IPS-15b (cell line): ENCODE data around the gene MCAT.

Experiments
- H3K27me3 ChIP-seq: one replicate; pipeline ENCODE4 v1.6.1; 2013; ENCODE audit warnings: low read length; ENCODE audit not compliant: control insufficient read depth, insufficient read depth
- H3K36me3 ChIP-seq: one replicate; pipeline ENCODE4 v1.6.1; 2013; ENCODE audit warnings: low read length; ENCODE audit not compliant: control insufficient read depth, insufficient read depth
- H3K4me1 ChIP-seq: one replicate; pipeline ENCODE4 v1.6.1; 2013; ENCODE audit warnings: mild to moderate bottlenecking, low read length; ENCODE audit not compliant: control insufficient read depth, insufficient read depth
- H3K4me3 ChIP-seq: one replicate; pipeline ENCODE4 v1.5.1; 2013; ENCODE audit warnings: low read depth, low read length
- H3K9ac ChIP-seq: one replicate; pipeline ENCODE4 v1.6.1; 2013; ENCODE audit warnings: low read depth, mild to moderate bottlenecking, low read length
- H3K9me3 ChIP-seq: one replicate; pipeline ENCODE4 v1.6.1; 2013; ENCODE audit warnings: mild to moderate bottlenecking, low read length; ENCODE audit not compliant: control insufficient read depth, insufficient read depth

MCAT gene

GRCh38 chr22:43169310-43170130, 26.3 kb upstream of the MCAT start:
- Histone ChIP-seq H3K36me3 (peaks cover 51% of the 10 kb centered on the region), H3K9me3 (no peaks in the 10 kb centered on the region), H3K4me3 (no peak overlapping the region), H3K27me3 (no peaks in the 10 kb centered on the region), H3K9ac (no peak overlapping the region), H3K4me1 (no peaks in the 10 kb centered on the region)

DNA sequence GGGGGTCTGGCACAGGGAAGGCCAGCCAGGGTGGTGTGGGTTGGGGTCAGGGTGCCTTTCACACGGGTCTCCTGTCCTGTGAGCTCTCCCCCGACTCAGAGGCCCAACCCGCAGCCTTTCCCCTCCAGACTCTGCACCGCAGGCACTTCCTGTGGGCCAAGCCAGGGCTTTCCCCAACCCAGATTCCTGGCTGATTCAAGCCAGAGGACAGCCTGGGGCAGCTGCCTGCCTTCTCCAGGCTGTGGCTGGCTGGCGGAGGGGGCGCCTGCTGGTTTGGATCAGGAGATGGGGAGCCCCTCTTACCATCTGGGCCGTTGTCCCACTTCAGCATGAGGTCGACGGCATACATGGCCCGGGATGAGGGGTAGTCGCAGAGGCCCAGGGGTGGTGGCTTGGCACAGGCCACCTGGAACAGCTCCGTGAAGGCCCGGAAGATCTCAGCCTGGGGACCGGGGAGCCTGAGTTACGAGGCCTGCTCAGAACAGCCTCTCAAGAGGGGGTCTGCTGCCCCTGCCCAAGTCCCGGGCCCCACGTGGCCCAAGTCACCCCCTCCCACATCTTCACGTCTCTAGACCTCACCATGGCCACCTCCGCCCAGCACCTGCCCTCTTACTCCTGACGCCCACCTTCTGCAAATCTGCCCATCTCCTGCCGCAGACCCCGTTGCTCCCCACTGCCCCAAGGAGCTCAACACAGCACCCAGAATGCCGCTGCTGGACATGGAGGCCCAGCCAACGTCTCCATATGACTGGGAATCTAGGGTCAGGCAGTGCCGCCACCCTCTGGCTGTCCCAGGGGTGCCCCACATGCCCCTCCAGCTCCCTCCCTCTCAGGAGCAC, 25.5 kb upstream of the MCAT start:
- Histone ChIP-seq H3K4me3 (no peak overlapping the region), H3K9me3 (no peaks in the 10 kb centered on the region), H3K27me3 (no peaks in the 10 kb centered on the region), H3K4me1 (no peaks in the 10 kb centered on the region), H3K36me3 (peaks cover 43% of the 10 kb centered on the region), H3K9ac (no peak overlapping the region)

- H3K9me3 ChIP-seq: no peaks in the 10 kb centered on the region
- no peak overlapping the region for H3K4me3 ChIP-seq
- H3K36me3 ChIP-seq: peaks cover 33% of the 10 kb centered on the region
- H3K4me1 ChIP-seq: no peaks in the 10 kb centered on the region
- no peaks in the 10 kb centered on the region for H3K27me3 ChIP-seq
- H3K9ac ChIP-seq: no peak overlapping the region
Measured at GRCh38 chr22:43167001-43167589, 23.9 kb upstream of the MCAT start.

DNA sequence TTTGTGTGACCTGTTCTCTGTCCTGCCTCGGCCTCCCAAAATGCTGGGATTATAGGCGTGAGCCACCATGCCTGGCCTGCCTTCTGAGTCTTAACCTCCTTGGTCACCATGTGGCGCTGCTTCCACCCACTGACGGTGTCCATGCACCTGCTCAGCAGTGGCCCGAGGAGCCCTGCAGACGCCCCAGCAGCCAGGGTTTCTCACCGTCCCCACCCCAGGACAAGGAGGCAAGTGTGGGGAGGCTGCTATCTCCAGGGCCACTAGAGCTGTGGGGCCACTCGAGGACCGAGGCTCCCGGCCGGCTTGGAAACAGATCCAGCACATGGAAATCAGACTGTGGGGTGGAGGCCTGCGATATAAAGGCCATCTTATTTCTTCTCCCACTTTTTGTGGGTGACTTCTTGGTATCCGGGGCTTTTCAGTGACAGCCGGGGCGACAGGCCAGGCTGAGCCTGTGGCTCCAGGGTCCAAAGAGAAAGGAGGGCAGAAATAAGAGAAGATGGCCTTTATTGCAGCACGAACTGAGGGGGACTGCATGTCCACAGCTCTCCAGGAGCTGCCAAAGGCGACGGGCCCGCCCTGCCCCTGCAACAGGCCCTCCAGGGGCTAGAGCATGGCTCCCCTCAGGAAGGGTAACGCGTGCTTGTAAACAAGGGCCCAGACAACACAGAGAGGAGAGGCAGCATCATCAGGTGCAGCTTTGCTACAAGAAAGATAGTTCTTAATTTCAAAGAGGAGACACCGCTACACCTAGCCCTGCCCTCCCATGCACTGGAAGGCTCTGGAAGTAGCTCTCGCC, 23.1 kb upstream of the MCAT start:
- Histone ChIP-seq H3K4me1 (no peaks in the 10 kb centered on the region), H3K9ac (no peak overlapping the region), H3K9me3 (no peaks in the 10 kb centered on the region), H3K4me3 (no peak overlapping the region), H3K36me3 (peaks cover 25% of the 10 kb centered on the region), H3K27me3 (no peaks in the 10 kb centered on the region)

- Histone ChIP-seq H3K9ac (no peak overlapping the region), H3K36me3 (peaks cover 12% of the 10 kb centered on the region), H3K4me1 (no peaks in the 10 kb centered on the region), H3K4me3 (no peak overlapping the region), H3K27me3 (no peaks in the 10 kb centered on the region), H3K9me3 (no peaks in the 10 kb centered on the region)
Measured at GRCh38 chr22:43164636-43165035, 21.4 kb upstream of the MCAT start.

DNA sequence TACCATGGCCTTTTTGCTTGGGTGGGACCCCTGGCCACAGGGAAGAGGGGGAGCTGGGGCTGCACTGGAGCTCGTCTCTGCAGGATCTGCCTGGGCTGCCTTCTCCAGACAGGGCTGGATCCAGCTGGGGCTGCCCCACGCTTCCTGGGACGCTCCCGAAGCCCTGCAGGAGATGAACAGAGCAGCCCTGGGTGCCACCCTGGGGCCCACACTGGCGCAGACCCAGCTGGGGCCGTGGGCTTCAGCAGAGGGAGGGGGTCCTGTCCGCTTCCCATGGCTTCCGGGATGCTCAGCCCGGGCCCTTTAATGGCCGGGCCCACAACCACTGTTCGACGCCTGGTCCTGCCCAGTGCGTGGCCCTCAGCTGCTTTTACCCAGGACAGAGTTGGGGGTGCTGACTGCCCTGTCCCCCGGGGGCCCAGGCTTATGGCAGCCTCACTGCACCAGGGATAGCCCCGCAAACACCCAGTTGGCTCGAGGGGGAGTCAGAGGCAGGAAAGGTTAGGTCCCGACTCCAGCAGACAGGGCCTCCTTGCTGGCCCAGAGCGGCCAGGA, 20.1 kb upstream of the MCAT start:
- Histone ChIP-seq H3K36me3 (peaks cover 7% of the 10 kb centered on the region), H3K4me1 (no peaks in the 10 kb centered on the region), H3K9ac (no peak overlapping the region), H3K27me3 (no peaks in the 10 kb centered on the region), H3K9me3 (no peaks in the 10 kb centered on the region), H3K4me3 (no peak overlapping the region)

DNA sequence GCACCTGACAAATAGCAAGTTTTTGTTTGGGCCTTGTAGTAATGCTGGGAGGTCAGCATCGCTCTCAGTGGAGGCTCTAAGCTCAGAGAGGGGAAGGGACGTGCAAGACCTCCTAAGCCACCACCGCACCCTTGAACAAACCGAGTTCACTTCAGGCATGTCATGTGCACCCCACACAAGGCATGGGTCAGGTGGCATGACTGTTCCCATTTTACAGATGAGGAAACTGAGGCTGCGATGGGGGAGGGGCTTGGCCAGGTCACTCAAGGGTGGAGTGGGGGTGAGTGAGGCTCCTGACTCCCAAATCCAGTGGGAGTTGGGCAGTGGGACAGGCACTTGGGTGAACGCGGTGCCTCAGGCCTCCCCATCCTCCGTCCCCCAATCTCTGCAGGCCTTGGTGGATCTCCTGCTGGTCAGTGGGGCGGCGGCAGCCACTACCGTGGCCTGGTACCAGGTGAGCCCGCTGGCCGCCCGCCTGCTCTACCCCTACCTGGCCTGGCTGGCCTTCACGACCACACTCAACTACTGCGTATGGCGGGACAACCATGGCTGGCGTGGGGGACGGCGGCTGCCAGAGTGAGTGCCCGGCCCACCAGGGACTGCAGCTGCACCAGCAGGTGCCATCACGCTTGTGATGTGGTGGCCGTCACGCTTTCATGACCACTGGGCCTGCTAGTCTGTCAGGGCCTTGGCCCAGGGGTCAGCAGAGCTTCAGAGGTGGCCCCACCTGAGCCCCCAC, 19.4 kb upstream of the MCAT start:
- no peaks in the 10 kb centered on the region for H3K36me3 ChIP-seq
- no peak overlapping the region for H3K9ac ChIP-seq
- H3K27me3 ChIP-seq: no peaks in the 10 kb centered on the region
- no peak overlapping the region for H3K4me3 ChIP-seq
- H3K9me3 ChIP-seq: no peaks in the 10 kb centered on the region
- H3K4me1 ChIP-seq: no peaks in the 10 kb centered on the region

- Histone ChIP-seq H3K4me3 (no peak overlapping the region), H3K4me1 (no peaks in the 10 kb centered on the region), H3K36me3 (no peaks in the 10 kb centered on the region), H3K27me3 (no peaks in the 10 kb centered on the region), H3K9ac (no peak overlapping the region), H3K9me3 (no peaks in the 10 kb centered on the region)
Measured at GRCh38 chr22:43160497-43161126, 17.4 kb upstream of the MCAT start.

- Histone ChIP-seq H3K36me3 (no peaks in the 10 kb centered on the region), H3K4me3 (no peak overlapping the region), H3K27me3 (no peaks in the 10 kb centered on the region), H3K9ac (no peak overlapping the region), H3K4me1 (no peaks in the 10 kb centered on the region), H3K9me3 (no peaks in the 10 kb centered on the region)
Measured at GRCh38 chr22:43159484-43160178, 16.4 kb upstream of the MCAT start.
